ENCODE data around the gene SIGLEC9. TPM values are rescaled to one million over a fixed set of nuclear protein-coding genes. Genes with fewer than 3 reads are reported as not detected.

SIGLEC9 gene
- total RNA-seq, 1 donor from 2014 or later, result 5.3 TPM

DNA sequence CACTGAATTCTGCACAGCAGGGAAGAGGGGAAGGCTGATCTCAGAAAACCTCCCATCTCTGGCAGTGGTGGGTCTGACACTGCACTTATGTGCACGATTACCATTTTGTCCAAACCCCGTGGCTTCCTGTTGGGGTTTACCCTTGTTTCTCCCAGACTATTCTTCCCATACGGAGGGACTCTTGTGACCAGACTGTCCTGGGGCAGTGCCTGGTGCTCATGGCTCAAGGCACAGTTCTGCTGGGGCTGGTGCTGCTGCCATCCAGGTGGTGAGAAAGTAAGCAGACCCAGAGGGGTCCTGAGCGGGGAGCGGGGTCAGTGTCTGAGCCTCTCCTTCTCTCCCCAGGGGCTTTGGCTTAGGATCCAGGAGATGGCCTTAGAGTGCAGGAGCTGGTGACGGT is 5.1 kb upstream of the SIGLEC9 start:
- intact Hi-C loops (cut with DNase I), result no loop called here
- DNase-seq (ENCODE audit: low spot score) (no peak), ATAC-seq (no peak)

DNA sequence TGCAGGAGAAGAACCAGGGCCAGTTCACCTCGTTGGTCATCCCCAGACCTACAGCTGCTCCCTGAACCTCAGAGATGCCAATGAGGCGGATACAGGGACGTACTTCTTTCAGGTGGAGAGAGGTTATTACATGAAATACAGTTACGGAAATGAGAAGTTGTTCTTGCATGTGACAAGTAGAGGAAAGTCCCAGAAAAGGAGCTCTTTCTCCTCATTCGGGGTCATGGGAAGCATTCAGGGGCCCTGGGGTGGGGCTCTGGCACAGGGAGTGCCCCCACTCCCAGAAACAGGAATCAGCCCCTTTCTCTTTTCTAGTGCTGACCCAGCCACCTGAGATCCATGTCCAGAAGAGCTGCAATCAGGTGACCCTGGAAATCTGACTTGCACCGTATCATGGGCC is 4.5 kb upstream of the SIGLEC9 start:
- intact Hi-C loops (cut with DNase I), result no loop called here
- ATAC-seq (no peak), DNase-seq (ENCODE audit: low spot score) (no peak)

DNA sequence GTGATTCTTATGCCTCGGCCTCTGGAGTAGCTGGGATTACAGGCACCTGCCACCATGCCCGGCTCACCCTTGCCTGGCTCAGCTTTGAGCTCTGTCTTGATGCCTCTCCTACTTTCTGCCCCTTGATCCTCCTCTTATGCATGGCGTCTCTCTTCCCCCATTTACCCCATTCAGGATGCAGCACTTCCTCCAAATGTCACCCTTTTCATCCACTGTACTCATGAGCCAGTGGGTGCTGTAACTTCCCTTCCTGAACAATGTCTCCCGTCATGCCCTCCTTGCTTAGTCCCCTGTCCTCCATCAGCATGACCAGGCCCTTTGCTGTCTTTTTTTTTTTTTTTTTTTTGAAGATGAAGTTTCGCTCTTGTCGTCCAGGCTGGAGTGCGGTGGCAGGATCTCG is 3.4 kb upstream of the SIGLEC9 start:
- intact Hi-C loops (cut with DNase I), result no loop called here
- no peak for DNase-seq (ENCODE audit: low spot score)
- ATAC-seq, result no peak

DNA sequence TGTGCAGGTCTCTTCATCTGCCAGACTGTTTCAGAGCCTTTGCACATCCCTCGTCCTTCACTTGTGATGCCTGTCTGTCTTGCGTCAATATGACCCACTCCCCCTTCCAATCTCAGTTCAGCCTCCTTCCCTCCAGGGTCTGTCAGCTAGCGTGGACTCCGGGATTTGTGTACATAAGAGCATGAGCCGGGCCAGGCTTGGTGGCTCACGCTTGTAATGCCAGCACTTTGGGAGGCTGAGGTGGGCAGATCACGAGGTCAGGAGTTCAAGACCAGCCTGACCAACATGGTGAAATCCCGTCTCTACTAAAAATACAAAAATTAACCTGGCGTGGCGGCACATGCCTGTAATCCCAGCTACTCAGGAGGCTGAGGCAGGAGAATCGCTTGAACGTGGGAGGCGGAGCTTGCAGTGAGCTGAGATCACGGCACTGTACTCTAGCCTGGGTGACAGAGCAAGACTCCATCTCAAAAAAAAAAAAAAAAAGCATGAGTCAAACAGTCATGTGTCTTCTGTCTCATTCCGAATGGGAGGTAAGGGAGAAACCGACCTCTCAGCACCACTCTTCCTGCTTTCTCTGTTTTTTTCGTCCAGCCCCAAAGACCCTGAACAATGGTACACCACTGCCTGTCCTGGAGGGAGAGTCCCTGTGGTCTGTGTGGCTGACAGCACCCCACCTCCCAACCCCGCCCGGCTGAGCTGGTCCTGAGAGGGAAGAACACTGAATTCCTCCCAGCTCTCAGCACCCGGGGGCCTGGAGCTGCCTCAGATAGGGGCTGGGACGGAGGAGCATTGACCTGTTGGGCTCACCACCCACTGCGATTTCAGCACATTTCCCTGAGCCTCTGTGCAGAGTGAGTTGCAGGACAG is 2.4 kb upstream of the SIGLEC9 start:
- DNase-seq (ENCODE audit: low spot score) (no peak), ATAC-seq (no peak)
- intact Hi-C loops (cut with DNase I), result no loop called here

DNA sequence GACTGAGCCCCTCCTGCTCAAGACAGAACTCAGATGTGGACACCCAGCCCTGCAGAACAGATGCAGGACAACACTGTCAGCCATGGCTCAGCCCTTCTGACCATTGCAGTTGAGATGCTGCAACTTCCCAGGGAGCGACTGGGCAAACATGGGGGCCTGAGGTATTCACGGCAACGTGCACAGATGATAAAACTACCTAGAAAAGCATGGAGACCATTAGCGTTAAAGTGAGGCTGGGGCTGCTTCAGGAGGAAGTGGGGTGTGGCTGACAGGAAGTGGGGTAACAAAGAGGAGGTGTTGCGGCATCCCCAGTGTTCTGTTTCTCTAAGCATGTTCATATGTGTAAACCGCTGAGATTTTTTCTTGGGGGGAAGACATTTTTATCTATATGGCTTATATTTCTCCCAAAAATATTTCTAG is 1.3 kb upstream of the SIGLEC9 start:
- no peak for DNase-seq (ENCODE audit: low spot score)
- ATAC-seq, result no peak
- intact Hi-C loops (cut with DNase I), result no loop called here

DNA sequence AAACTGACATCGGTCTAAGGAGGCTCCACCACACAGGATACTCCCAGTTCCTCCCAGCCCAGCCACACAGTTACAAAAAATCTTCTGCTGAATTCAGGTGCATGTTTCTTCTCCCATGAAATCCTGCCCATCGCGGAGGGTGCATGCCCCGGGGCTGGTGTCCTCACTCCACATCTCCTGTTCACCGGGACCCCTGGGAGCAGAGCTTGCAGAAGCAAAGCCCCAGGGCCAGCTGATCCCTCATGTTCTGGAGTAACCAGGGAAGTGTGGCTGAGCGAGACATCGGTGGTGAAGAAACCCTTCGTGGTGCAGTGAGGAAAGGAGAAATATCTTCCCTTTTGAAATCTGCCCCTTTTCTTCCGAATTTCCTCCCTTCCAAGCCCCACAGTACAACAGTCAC is 904 bp upstream of the SIGLEC9 start:
- DNase-seq (ENCODE audit: low spot score) (no peak), ATAC-seq (no peak)
- intact Hi-C loops (cut with DNase I), result no loop called here

DNA sequence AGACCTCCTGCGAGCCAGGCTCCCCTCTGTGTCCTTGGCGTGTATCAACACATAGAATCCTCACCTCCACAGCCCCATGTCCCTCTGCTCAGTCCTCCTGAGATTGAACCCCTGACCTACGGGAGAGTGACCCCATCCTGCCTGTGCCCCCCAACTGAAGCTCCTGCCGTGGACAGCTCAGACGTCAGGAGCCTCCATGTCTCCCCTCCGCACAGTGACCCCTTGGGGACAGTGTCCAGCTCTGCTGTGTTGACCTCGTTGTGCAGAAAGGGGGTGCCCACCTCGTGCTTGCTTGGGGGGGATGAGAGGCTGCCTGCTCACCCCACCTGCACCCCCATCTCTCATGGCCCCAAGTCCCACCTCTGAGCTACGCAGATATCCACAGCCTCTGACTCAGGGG is 490 bp upstream of the SIGLEC9 start:
- DNase-seq (ENCODE audit: low spot score) (peak; percentile 54), ATAC-seq (no peak)
- intact Hi-C loops (cut with DNase I), result no loop called here

DNA sequence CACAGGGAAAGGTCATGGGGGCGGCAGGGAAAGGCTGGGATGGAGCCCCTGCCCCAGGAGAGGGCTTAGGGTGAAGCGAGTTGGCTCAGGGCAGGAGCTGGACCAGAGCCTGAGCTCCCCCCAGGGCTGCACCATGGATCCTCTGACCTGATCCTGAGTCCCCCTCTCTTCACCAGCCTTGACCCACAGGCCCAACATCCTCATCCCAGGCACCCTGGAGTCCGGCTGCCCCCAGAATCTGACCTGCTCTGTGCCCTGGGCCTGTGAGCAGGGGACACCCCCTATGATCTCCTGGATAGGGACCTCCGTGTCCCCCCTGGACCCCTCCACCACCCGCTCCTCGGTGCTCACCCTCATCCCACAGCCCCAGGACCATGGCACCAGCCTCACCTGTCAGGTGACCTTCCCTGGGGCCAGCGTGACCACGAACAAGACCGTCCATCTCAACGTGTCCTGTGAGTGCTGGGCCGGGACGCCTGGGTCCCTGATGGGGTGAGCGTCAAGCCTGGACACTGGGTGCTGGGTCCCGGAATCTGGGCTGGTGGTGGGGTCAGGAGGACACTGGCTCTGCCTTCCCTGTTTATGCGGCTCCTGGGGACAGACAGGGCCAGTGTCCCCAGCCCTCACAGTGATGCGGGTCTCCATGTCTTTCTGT is 842 bp downstream of the SIGLEC9 start:
- ATAC-seq (no peak), DNase-seq (ENCODE audit: low spot score) (peak; percentile 54)
- intact Hi-C loops (cut with DNase I), result no loop called here

DNA sequence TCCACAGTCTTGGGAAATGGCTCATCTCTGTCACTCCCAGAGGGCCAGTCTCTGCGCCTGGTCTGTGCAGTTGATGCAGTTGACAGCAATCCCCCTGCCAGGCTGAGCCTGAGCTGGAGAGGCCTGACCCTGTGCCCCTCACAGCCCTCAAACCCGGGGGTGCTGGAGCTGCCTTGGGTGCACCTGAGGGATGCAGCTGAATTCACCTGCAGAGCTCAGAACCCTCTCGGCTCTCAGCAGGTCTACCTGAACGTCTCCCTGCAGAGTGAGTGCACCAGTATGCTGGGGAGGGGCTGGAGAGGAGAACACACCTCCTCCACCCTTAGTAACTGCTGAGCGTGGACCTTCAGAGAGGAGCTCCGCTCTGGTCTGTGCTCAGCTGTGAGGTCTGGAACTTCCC is 2.3 kb downstream of the SIGLEC9 start:
- DNase-seq (ENCODE audit: low spot score) (peak; percentile 48), ATAC-seq (no peak)
- intact Hi-C loops (cut with DNase I), result no loop called here

DNA sequence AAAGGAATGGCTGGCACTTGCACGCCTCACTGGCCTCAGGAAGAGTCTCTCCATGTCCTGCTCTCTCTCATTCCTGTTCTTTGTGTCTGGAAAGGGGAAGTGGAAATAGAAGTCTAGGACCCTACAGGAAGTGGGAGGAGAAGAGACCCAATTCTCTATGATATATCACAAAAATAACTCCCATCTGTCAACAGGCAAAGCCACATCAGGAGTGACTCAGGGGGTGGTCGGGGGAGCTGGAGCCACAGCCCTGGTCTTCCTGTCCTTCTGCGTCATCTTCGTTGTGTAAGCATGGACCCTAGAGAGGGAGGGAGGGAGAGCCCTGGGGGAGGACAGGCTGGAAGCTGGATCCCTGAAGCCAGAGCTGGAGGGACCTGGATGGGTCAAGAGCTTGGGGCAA is 3.0 kb downstream of the SIGLEC9 start:
- ATAC-seq (peak; percentile 62), DNase-seq (ENCODE audit: low spot score) (peak; percentile 54)

DNA sequence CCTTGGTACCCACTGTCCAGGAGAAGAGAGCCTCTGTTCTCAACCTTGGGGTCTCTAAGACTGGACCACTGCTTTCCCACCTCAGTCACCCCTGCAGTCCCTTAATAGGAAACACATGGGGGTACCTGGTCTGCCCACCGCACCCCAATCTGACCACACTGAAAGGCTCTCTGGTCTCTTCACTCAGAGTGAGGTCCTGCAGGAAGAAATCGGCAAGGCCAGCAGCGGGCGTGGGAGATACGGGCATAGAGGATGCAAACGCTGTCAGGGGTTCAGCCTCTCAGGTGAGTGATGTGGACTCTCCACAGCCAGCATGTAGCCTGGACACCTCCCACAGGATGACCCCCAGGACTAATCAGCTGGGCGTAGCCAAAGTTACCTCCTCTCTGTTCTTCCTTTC is 3.5 kb downstream of the SIGLEC9 start:
- DNase-seq (ENCODE audit: low spot score), result peak; percentile 41
- intact Hi-C loops (cut with DNase I), result no loop called here
- no peak for ATAC-seq

More for the DNA sequence above, 3.0 kb downstream of the SIGLEC9 start:
- intact Hi-C loops (cut with DNase I), result no loop called here

DNA sequence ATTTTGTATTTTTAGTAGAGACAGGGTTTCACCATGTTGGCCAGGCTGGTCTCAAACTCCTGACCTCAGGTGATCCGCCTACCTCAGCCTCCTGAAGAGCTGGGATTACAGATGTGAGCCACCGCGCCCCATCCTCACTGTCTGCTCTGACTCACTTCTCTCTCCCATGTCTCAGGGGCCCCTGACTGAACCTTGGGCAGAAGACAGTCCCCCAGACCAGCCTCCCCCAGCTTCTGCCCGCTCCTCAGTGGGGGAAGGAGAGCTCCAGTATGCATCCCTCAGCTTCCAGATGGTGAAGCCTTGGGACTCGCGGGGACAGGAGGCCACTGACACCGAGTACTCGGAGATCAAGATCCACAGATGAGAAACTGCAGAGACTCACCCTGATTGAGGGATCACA is 5.0 kb downstream of the SIGLEC9 start:
- DNase-seq (ENCODE audit: low spot score) (peak; percentile 26), ATAC-seq (no peak)
- intact Hi-C loops (cut with DNase I), result no loop called here

DNA sequence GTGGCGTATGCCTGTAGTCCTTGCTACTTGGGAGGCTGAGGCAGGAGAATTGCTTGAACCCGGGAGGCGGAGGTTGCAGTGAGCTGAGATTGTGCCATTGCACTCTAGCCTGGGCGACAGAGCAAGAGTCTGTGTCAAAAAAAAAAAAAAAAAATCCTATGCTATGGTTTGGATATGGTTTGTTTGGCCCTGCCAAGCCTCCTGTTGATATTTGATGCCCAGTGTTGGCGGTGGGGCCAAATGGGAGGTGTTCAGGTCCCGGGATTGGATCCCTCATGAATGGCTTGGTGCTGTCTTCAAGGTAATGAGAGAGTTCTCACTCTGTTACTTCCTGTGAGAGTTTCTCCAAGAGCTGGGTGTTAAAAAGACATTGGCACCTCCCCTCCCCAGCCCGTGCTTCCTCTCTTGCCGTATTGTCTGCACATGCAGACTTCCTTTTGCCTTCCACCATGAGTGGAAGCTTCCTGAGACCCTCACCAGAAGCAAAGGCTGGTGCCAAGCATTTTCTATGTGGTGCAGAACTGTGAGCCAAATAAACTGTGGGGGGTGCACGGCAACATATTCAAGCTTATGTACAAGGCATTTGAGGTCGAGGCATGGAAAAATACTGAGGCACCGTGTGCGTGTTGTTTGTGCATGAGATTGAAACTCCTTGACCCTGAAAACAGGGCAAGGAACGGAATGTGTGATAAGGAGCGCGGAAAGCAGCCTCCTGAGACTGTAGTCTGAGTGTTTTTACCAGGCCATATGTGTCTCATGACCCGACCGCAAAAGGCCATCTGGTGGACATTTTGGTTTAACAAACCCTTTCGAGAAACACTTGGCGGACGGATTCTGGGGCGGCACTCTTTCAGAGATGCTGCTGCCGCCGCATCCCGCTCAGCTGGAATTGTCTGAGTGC is 7.3 kb downstream of the SIGLEC9 start:
- peak; percentile 68 for DNase-seq (ENCODE audit: low spot score)
- intact Hi-C loops (cut with DNase I), result no loop called here
- ATAC-seq, result peak; percentile 31

DNA sequence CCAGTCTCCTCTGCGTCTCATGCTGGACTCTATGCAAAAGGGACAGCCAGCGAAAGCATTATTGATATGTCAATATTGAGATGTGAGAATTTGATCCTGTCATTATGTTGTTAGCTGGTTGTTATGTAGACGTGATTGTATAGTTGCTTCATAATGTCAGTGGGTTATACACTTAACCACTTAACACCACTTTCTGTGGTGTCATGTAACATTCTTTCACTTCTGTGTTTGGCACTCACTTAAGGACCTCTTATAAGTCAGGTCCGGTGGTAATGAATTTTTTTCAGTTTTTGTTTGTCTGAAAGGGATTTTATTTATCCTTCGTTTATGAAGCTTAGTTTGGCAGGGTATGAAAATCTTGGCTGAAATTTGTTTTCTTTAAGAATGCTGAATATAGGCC is 10.3 kb downstream of the SIGLEC9 start:
- intact Hi-C loops (cut with DNase I), result no loop called here
- DNase-seq (ENCODE audit: low spot score), result no peak
- no peak for ATAC-seq

DNA sequence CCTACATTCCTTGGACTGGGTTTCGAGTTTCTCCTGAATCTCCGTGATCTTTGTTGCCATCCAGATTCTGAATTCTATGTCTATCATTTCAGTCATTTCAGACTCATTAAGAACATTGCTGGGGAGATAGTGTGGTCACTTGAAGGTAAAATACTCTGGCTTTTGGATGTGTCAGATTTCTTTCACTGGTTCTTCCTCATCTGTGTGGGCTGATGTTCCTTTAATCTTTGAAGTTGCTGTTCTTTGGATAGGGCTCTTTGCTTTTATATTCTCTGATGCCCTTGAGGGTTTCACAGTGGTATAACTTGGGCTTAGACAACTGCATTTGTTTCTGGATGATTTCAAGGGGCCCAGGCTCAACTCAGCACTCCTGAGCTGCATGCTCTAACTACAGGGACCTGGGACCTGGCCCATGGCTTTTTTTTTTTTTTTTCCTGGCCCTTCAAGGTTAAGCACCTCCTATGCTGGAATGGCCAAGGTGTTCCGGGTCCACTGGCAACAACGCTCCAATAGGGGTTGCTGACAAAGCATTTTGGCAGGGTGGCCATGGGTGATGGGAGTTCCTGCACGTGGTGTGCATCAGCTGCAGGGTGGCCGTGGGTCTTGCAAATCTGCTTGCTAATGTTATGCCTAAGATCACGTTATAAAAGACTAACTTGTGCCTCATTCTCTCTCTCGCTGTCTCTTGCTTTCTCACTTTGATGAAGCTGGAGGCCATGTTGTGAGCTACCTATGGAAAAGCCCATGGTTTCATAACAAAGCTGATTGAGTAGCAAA is 11.5 kb downstream of the SIGLEC9 start:
- intact Hi-C loops (cut with DNase I), result no loop called here
- DNase-seq (ENCODE audit: low spot score) (peak; percentile 58), ATAC-seq (no peak)

DNA sequence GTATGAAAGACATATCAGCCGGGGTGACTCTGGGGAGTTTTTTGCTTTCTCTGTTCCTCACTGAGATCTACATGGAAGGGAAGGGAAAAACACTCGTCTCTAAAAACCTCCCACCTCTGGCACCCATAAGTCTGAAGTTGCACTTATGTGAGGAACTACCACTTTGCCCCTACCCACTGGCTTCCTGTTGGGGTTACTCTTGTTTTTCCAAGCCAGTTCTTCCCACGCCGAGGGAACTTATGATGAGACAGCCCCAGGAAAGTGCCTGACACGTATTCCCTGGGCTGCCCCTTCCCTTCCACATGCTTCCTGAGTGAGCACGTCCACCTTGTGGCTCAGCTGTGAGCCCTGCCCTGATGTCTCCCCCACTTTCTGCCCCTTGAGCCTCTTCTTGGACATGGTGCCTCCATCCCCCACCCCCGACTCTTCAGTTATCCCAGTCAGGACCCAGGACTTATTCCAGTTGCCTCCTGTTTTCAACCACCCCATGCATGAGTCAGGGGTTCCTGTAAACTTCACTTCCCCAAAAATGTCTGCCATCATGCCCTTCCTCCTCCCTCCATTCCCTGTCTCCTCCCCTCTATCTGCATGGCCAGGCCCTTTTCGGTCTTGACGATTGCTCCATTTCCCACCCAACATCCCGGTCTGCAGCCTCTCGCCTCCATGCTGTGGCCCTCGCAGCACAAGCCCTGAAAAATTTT is 12.3 kb downstream of the SIGLEC9 start:
- DNase-seq (ENCODE audit: low spot score), result no peak
- intact Hi-C loops (cut with DNase I), result no loop called here
- peak; percentile 60 for ATAC-seq

DNA sequence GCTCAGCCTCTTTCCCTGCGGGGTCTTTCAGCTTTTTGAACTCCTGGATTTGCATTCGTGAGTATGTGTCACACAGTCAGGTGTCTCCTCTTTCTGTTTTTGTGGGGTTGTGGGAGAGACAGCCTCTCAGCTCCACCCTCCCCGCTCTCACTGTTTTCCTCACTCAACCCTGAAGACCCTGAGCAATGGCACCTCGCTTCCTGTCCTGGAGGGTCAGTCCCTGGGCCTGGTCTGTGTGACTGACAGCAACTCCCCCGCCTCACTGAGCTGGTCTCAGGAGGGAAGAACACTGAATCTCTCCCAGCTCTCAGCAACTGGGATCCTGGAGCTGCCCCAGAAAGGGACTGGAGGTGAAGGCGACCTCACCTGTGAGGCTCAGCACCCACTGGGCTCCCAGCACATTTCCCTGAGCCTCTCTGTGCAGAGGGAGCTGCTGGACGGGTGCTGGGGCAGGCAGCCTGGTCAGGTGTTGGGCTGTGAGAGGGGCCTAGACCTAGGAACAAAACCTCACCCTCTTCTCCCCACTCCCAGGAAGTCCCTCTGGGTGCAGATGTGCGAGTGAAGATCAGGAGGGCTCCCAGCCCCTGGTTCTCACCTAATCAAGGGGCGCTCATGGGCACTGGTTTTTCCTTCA is 13.2 kb downstream of the SIGLEC9 start:
- DNase-seq (ENCODE audit: low spot score), result no peak
- intact Hi-C loops (cut with DNase I), result no loop called here

DNA sequence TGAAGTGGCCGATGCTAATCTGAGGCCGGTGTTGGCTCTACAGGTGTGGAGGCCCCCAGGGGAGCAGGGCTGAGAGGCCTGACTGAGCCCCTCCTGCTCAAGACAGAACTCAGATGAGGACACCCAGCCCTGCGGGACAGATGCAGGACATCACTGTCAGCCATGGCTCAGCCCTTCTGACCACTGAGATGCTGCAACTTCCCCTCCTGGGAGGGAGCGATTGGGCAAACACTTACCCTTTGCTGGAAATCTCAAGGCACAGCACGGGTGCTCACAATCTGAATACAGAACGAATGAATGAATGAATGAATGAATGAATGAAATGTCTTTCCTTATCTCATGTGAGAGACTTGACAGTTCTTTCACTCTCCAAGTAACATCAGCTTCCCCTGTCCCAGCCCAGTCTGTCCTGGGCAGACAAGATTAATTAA is 13.9 kb downstream of the SIGLEC9 start:
- intact Hi-C loops (cut with DNase I), result no loop called here
- DNase-seq (ENCODE audit: low spot score) (no peak), ATAC-seq (peak; percentile 64)

More for the DNA sequence above, 13.2 kb downstream of the SIGLEC9 start:
- ATAC-seq, result no peak
